Measurements from ENCODE around the gene ADAMTS6.

Gene ADAMTS6

DNA sequence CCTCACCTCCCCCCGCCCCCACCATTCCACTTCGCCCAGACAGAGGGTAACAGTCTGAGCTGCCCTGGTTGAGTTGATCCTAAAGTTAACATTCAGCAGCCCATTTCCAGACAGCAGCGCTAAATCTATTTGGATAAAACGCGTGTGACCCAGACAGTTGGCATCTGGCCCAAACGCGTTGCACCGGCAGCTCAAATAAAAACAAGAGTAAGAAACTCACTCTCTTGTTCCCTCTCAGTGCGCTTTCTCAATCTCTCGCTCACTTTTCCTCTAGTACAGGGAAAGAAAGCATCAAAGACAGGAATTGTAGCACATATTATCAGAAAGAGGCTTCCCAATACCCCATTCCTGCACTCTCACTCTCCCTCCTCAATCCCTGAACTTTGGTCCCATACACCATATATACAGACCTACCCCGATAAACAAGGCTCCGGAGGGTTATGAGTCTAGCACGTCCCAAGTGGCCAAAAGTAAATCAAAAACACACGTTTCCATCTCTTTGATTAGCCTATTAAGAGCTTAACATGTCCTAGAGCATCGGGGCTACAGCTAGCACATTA is 1.3 kb downstream of the ADAMTS6 start:
- no peaks in the 10 kb centered on the region for H3K9me3 Mint-ChIP-seq

GRCh38 chr5:65479527-65479926 is 2.2 kb downstream of the ADAMTS6 start:
- no peak overlapping the region for H3K27ac Mint-ChIP-seq
- no peaks in the 10 kb centered on the region for H3K36me3 Mint-ChIP-seq (ENCODE audit: low read depth)
- peaks cover 14% of the 10 kb centered on the region for H3K4me1 Mint-ChIP-seq (ENCODE audit: low read depth)
- H3K9me3 Mint-ChIP-seq: no peaks in the 10 kb centered on the region
- no peaks in the 10 kb centered on the region for H3K27me3 Mint-ChIP-seq
- H3K4me3 Mint-ChIP-seq: no peak overlapping the region

More for the DNA sequence above, 1.3 kb downstream of the ADAMTS6 start:
- Mint-ChIP-seq H3K4me3 (no peak overlapping the region), H3K36me3 (ENCODE audit: low read depth) (no peaks in the 10 kb centered on the region), H3K27ac (no peak overlapping the region), H3K27me3 (no peaks in the 10 kb centered on the region), H3K4me1 (ENCODE audit: low read depth) (peaks cover 14% of the 10 kb centered on the region)

GRCh38 chr5:65478336-65478735 is 3.4 kb downstream of the ADAMTS6 start:
- no peaks in the 10 kb centered on the region for H3K9me3 Mint-ChIP-seq
- H3K27me3 Mint-ChIP-seq: no peaks in the 10 kb centered on the region
- H3K4me3 Mint-ChIP-seq: no peak overlapping the region
- H3K36me3 Mint-ChIP-seq (ENCODE audit: low read depth): no peaks in the 10 kb centered on the region
- H3K27ac Mint-ChIP-seq: no peak overlapping the region
- peaks cover 12% of the 10 kb centered on the region for H3K4me1 Mint-ChIP-seq (ENCODE audit: low read depth)

GRCh38 chr5:65475895-65476294 is 5.8 kb downstream of the ADAMTS6 start:
- Mint-ChIP-seq H3K27me3 (no peaks in the 10 kb centered on the region), H3K4me1 (ENCODE audit: low read depth) (no peaks in the 10 kb centered on the region), H3K27ac (no peak overlapping the region), H3K4me3 (no peak overlapping the region), H3K9me3 (no peaks in the 10 kb centered on the region), H3K36me3 (ENCODE audit: low read depth) (no peaks in the 10 kb centered on the region)

DNA sequence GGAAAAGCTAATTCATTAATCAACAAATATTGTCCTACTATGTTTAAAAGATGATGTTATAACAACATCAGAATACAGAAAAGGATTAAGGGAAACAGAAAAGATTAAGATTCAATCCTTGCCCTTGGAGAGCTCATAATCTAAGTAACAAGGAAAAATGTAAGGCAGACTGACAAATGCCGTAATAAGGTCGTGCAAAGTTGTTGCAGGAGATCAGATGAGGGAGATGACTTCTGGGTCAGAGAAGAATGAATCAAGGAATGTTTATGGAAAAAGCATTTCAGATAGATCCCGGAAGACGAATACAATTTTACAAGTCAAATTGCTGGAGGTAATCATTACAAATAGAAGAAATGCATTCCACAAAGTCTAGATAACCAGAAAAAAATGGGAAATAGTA is 6.4 kb downstream of the ADAMTS6 start:
- Mint-ChIP-seq H3K27me3 (no peaks in the 10 kb centered on the region), H3K4me1 (ENCODE audit: low read depth) (no peaks in the 10 kb centered on the region), H3K27ac (no peak overlapping the region), H3K9me3 (no peaks in the 10 kb centered on the region), H3K4me3 (no peak overlapping the region), H3K36me3 (ENCODE audit: low read depth) (no peaks in the 10 kb centered on the region)

DNA sequence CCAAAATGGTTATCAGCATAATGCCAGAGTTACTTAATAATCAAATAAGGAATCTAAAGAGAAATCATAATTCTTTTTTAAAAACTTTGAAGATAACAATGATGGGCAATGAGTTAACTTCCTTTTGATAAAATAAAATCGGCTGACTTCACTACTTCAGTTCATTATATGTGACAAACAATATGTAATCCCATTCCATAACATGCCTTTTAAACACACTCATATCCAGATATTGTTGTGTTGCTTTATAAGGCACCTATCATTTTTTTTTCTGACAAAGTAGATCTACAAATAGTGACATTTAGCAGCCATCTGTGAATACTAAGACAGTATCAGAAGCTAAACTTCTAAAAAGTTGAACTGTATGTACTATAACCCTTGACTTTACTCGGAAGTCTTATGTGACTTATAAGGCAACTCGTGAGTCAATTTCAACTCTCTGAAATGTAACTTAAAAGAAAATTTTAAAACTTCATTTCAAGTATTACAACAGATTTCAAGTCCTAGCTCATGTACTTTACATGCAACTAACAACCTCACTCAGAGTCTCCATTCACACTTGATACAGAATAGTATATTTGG is 7.5 kb downstream of the ADAMTS6 start:
- Mint-ChIP-seq H3K4me1 (ENCODE audit: low read depth) (no peaks in the 10 kb centered on the region), H3K27ac (no peak overlapping the region), H3K4me3 (no peak overlapping the region), H3K36me3 (ENCODE audit: low read depth) (no peaks in the 10 kb centered on the region), H3K9me3 (no peaks in the 10 kb centered on the region), H3K27me3 (no peaks in the 10 kb centered on the region)

DNA sequence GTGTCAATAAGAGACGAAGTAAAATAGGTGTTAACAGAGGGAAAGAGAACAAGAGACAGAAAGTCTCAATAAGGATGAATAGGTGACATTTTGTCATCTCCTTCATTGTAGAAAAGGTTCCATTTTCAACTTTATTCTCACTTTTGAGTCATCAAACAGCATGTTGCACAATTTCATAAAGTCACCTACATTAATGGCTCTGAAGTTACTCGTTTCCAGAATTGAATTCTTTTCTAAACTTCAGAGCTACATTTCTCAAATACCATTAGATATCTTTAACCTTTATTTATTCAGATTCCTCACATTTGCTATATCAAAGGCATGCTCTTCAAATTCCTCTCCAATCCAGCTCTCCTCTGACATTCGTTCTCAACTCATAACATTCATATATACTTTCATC is 13.1 kb downstream of the ADAMTS6 start:
- no peak overlapping the region for H3K27ac Mint-ChIP-seq
- no peaks in the 10 kb centered on the region for H3K36me3 Mint-ChIP-seq (ENCODE audit: low read depth)
- H3K9me3 Mint-ChIP-seq: no peaks in the 10 kb centered on the region
- no peaks in the 10 kb centered on the region for H3K27me3 Mint-ChIP-seq
- H3K4me3 Mint-ChIP-seq: no peak overlapping the region
- peaks cover 6% of the 10 kb centered on the region for H3K4me1 Mint-ChIP-seq (ENCODE audit: low read depth)

GRCh38 chr5:65462139-65462705 is 19.5 kb downstream of the ADAMTS6 start:
- Mint-ChIP-seq H3K27me3 (no peaks in the 10 kb centered on the region), H3K4me3 (no peak overlapping the region), H3K27ac (no peak overlapping the region), H3K36me3 (ENCODE audit: low read depth) (peaks cover 2% of the 10 kb centered on the region), H3K9me3 (no peaks in the 10 kb centered on the region), H3K4me1 (ENCODE audit: low read depth) (no peaks in the 10 kb centered on the region)

- Mint-ChIP-seq H3K9me3 (no peaks in the 10 kb centered on the region), H3K27ac (no peak overlapping the region)
These were observed 20.2 kb downstream of the ADAMTS6 start for GRCh38 chr5:65461490-65461889.

DNA sequence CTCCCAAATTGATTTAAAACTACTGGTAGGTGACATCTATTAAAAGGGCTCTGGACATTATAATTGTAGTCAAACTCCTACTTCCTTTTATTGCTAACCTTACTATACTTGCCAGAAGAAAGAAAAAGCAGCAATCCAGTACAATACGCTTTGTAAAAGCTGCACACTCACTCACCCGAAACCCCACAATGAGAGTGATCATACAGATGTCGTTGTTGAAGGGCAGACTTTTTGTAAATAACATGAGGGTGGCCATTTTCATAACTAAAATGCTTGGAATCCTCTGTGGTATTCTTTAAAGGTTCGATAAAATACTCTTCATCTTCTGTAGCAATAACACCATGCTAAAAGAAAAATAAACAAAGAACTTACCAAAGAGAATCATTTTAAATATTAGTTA is 21.7 kb downstream of the ADAMTS6 start:
- Mint-ChIP-seq H3K36me3 (ENCODE audit: low read depth) (peaks cover 6% of the 10 kb centered on the region), H3K9me3 (no peaks in the 10 kb centered on the region), H3K4me1 (ENCODE audit: low read depth) (no peaks in the 10 kb centered on the region), H3K27ac (no peak overlapping the region), H3K4me3 (no peak overlapping the region), H3K27me3 (no peaks in the 10 kb centered on the region)

More at GRCh38 chr5:65461490-65461889, 20.2 kb downstream of the ADAMTS6 start:
- H3K27me3 Mint-ChIP-seq: no peaks in the 10 kb centered on the region
- peaks cover 6% of the 10 kb centered on the region for H3K36me3 Mint-ChIP-seq (ENCODE audit: low read depth)
- H3K4me1 Mint-ChIP-seq (ENCODE audit: low read depth): no peaks in the 10 kb centered on the region
- no peak overlapping the region for H3K4me3 Mint-ChIP-seq

DNA sequence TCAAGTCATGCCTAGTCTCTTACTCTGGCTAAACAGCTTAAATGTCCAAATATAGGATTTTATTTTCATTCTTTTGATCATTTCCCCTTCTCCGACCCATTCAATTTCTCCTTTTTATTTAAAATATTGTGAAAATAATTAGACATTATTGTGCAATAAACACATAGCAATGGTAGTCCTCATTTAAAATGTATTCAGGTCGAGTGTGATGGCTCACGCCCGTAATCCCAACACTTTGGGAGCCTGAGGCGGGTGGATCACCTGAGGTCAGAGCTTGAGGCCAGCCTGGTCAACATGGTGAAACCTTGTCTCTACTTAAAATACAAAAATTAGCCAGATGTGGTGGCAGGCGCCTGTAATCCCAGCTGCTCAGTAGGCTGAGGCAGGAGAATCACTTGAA is 26.7 kb downstream of the ADAMTS6 start:
- no peaks in the 10 kb centered on the region for H3K27me3 Mint-ChIP-seq
- peaks cover 11% of the 10 kb centered on the region for H3K36me3 Mint-ChIP-seq (ENCODE audit: low read depth)
- H3K27ac Mint-ChIP-seq: no peak overlapping the region
- no peak overlapping the region for H3K4me3 Mint-ChIP-seq
- H3K4me1 Mint-ChIP-seq (ENCODE audit: low read depth): no peaks in the 10 kb centered on the region
- H3K9me3 Mint-ChIP-seq: no peaks in the 10 kb centered on the region

DNA sequence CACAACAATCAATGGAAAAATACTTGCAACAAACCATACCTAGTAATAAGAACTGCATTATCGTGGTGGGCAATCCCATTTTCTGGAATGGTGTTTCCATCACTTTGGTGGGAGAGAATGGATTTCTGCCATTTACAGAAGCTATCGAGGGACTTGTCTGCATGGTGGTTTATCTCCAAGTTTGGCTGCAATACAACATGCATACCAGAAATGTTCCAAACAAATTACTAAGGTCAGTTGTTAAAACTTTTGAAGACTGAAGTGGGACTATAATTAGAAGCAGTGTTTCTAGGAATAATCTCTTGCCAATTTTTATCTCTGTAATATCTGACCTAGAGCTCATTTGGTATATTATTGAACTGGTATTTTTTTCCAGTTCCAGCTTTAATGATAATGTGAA is 30.3 kb downstream of the ADAMTS6 start:
- Mint-ChIP-seq H3K4me3 (no peak overlapping the region), H3K36me3 (ENCODE audit: low read depth) (peaks cover 5% of the 10 kb centered on the region), H3K27me3 (no peaks in the 10 kb centered on the region), H3K4me1 (ENCODE audit: low read depth) (no peaks in the 10 kb centered on the region), H3K9me3 (no peaks in the 10 kb centered on the region), H3K27ac (no peak overlapping the region)

DNA sequence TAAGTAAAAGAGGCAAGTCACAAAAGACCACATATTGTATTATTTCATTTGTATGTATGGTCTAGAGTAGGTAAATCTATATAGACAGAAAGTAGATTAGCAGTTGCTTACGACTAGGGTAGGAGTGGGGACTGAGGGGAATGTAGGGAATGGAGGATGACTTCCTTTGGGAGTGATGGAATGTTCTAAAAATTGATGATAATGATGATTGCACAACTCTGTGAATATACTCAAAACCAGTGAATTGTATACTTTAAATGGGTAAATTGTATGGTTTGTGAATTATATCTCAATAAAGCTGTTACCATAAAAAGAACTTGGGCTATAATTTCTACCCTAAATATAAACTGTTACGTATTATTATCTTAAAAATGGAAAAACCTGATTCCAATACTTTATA is 35.0 kb downstream of the ADAMTS6 start:
- no peaks in the 10 kb centered on the region for H3K36me3 Mint-ChIP-seq (ENCODE audit: low read depth)
- no peak overlapping the region for H3K27ac Mint-ChIP-seq
- H3K4me1 Mint-ChIP-seq (ENCODE audit: low read depth): no peaks in the 10 kb centered on the region
- H3K9me3 Mint-ChIP-seq: no peaks in the 10 kb centered on the region
- H3K27me3 Mint-ChIP-seq: no peaks in the 10 kb centered on the region
- H3K4me3 Mint-ChIP-seq: no peak overlapping the region

GRCh38 chr5:65441800-65442199 is 39.9 kb downstream of the ADAMTS6 start:
- H3K4me1 Mint-ChIP-seq (ENCODE audit: low read depth): no peaks in the 10 kb centered on the region

GRCh38 chr5:65440456-65440855 is 41.3 kb downstream of the ADAMTS6 start:
- Mint-ChIP-seq H3K27me3 (no peaks in the 10 kb centered on the region), H3K27ac (no peak overlapping the region), H3K4me3 (no peak overlapping the region), H3K36me3 (ENCODE audit: low read depth) (peaks cover 4% of the 10 kb centered on the region), H3K4me1 (ENCODE audit: low read depth) (no peaks in the 10 kb centered on the region), H3K9me3 (no peaks in the 10 kb centered on the region)

More at GRCh38 chr5:65441800-65442199, 39.9 kb downstream of the ADAMTS6 start:
- Mint-ChIP-seq H3K27me3 (no peaks in the 10 kb centered on the region), H3K9me3 (no peaks in the 10 kb centered on the region), H3K27ac (no peak overlapping the region), H3K36me3 (ENCODE audit: low read depth) (peaks cover 2% of the 10 kb centered on the region), H3K4me3 (no peak overlapping the region)

DNA sequence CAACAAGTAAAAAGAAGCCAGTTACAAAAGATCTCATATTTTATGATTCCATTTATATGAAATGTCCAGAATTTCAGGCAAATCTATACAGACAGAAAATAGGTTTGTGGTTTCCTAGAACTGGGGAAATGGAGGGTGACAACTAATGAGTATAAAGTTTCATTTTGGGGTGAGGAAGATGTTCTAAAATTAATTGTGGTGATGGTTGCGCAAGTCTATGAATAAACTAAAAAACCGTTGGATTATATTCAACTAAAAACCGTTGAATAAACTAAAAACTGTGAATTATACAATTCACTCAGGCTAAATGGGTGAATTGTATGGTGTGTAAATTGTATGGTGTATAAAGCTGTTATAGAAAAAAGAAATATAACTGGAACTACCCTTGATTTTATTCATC is 47.6 kb downstream of the ADAMTS6 start:
- no peaks in the 10 kb centered on the region for H3K9me3 Mint-ChIP-seq
- H3K36me3 Mint-ChIP-seq (ENCODE audit: low read depth): peaks cover 4% of the 10 kb centered on the region
- H3K4me3 Mint-ChIP-seq: no peak overlapping the region
- no peaks in the 10 kb centered on the region for H3K27me3 Mint-ChIP-seq
- H3K4me1 Mint-ChIP-seq (ENCODE audit: low read depth): no peaks in the 10 kb centered on the region
- H3K27ac Mint-ChIP-seq: no peak overlapping the region

All from stimulated activated naive CD8-positive, alpha-beta T cell treated with anti-CD3 and anti-CD28 coated beads, Interleukin-15, Interleukin-2, amounts not matched to agents 100 ng/mL and 50 ng/mL, for 24 hours (primary cell).